A673 (cell line): ENCODE measurements around the gene TRPC4. TPM values are rescaled to one million over a fixed set of nuclear protein-coding genes. Genes with fewer than 3 reads are reported as not detected.

Experiments
- Bru-seq: library from RNA; stranded (reverse); fragments of 400-500 nt; gene quantifications from one replicate; lab custom pipeline; 2021; lab: Mats Ljungman, UMichigan
- BruChase-seq, 2 experiments: library from RNA; stranded (reverse); fragments of 400-500 nt; gene quantifications; one replicate each; lab custom pipeline; 2021; lab: Mats Ljungman, UMichigan
- BruUV-seq: library from RNA; stranded (reverse); fragments of 400-500 nt; replicated peaks from 2 replicates; lab custom pipeline; 2021; lab: Mats Ljungman, UMichigan
- CTCF ChIA-PET: fragments of 300-600 bp; sonication (Branson Sonifier 250); formaldehyde crosslinking; loops from one replicate; lab custom pipeline; 2022; ENCODE audit warnings: antibody characterized with exemption; lab: Charles Lee
- POLR2A ChIA-PET: fragments of 300-600 bp; sonication (Branson Sonifier 250); formaldehyde crosslinking; loops from one replicate; lab custom pipeline; 2022; ENCODE audit warnings: antibody characterized with exemption; ENCODE audit not compliant: low non-redundant PET; lab: Charles Lee
- DNase-seq: peaks from one replicate; pipeline ENCODE4 v3.0.0-alpha.2; 2015; ENCODE audit warnings: low spot score
- H3K27ac ChIP-seq: fragments of 200-600 bp; sonication (generic); 2 replicates; pipeline ENCODE4 v1.5.1; 2016; ENCODE audit warnings: mixed run types, low read depth, mild to moderate bottlenecking, mixed read lengths, antibody characterized with exemption, low read length; ENCODE audit not compliant: poor library complexity, severe bottlenecking
- H3K27me3 ChIP-seq: fragments of 200-600 bp; sonication (generic); replicated peaks from 2 replicates; pipeline ENCODE4 v1.6.1; 2017; ENCODE audit warnings: mixed run types, low read depth, mild to moderate bottlenecking, mixed read lengths, antibody characterized with exemption, low read length; ENCODE audit not compliant: insufficient read depth, poor library complexity
- H3K36me3 ChIP-seq: fragments of 200-600 bp; sonication (generic); 2 replicates; pipeline ENCODE4 v1.6.1; 2016; ENCODE audit warnings: mixed run types, mild to moderate bottlenecking, mixed read lengths, antibody characterized with exemption, low read length; ENCODE audit not compliant: insufficient read depth, poor library complexity, severe bottlenecking
- H3K4me1 ChIP-seq: fragments of 200-600 bp; sonication (generic); 2 replicates; pipeline ENCODE4 v1.6.1; 2017; ENCODE audit warnings: mixed run types, mild to moderate bottlenecking, mixed read lengths, antibody characterized with exemption, low read length; ENCODE audit not compliant: insufficient read depth, poor library complexity, severe bottlenecking
- H3K4me3 ChIP-seq: fragments of 200-600 bp; sonication (generic); 2 replicates; pipeline ENCODE4 v1.5.1; 2016; ENCODE audit warnings: low read depth, mixed run types, mild to moderate bottlenecking, mixed read lengths, low read length; ENCODE audit not compliant: poor library complexity, severe bottlenecking
- H3K9me3 ChIP-seq: fragments of 200-600 bp; sonication (generic); 2 replicates; pipeline ENCODE4 v1.6.1; 2016; ENCODE audit warnings: mixed run types, low read depth, mild to moderate bottlenecking, mixed read lengths, antibody characterized with exemption, low read length; ENCODE audit not compliant: poor library complexity, severe bottlenecking
- CTCF ChIP-seq: fragments of 300-800, 200-600 bp; sonication (generic); conservative IDR thresholded peaks from 2 replicates; pipeline ENCODE4 v1.5.1; 2017; ENCODE audit warnings: low read depth, mild to moderate bottlenecking, antibody characterized with exemption, low read length, moderate library complexity, mixed read lengths
- EZH2 ChIP-seq: fragments of 200-600 bp; sonication (generic); IDR thresholded peaks from 2 replicates; pipeline ENCODE4 v1.6.1; 2017; ENCODE audit warnings: borderline replicate concordance, low read depth, mild to moderate bottlenecking, mixed read lengths, antibody characterized with exemption, low read length; ENCODE audit not compliant: poor library complexity, severe bottlenecking
- intact Hi-C: fragments of 100-400 bp; cut with micrococcal nuclease; formaldehyde crosslinking; loops from one replicate; pipeline ENCODE4 v1.10.0; 2022; ENCODE audit not compliant: unreplicated experiment
- long read RNA-seq: library from polyadenylated mRNA; stranded (forward); transcript quantifications from one replicate; pipeline ENCODE4 v2.0.0, GENCODE V29; 2022
- total RNA-seq: library from RNA; stranded (reverse); gene quantifications from 2 replicates; pipeline ENCODE4 v1.2.3, GENCODE V29; 2021

Gene TRPC4
- 25.3 and 27.0 TPM in 2 replicates for total RNA-seq
- percentile 95 among the genes with signal in this experiment for Bru-seq, nascent RNA
- BruChase-seq, experiment 1, labeled RNA remaining after a 2-hour chase = percentile 82 among the genes with signal in this experiment
- percentile 70 among the genes with signal in this experiment for BruChase-seq, experiment 2, labeled RNA remaining after a 6-hour chase
- long read RNA-seq, full-length matches to known transcripts = 3 of 27 reads
- long read RNA-seq, partial matches to known transcripts = 15 of 27 reads
- long read RNA-seq, other reads (novel, unspliced or antisense) = 9 of 27 reads

- TF ChIP-seq CTCF (peak; percentile 92), EZH2 (no peak)
- peak within 1 kb of the TSS; percentile 42 for H3K27ac ChIP-seq
Observed at GRCh38 chr13:37869756-37870488, at the start of gene TRPC4. Gene TRPC4, minus strand, starts transcription at chr13:37869772. Its CDS starts 86,439 bp downstream, at chr13:37783333.

GRCh38 chr13:37918751-37919150 lies 49.2 kb upstream of the TRPC4 start:
- Histone ChIP-seq H3K27ac (peak overlapping the region; percentile 0), H3K4me3 (no peak overlapping the region), H3K36me3 (peaks cover 4% of the 10 kb centered on the region), H3K4me1 (peaks cover 19% of the 10 kb centered on the region), H3K27me3 (no peaks in the 10 kb centered on the region), H3K9me3 (peaks cover 4% of the 10 kb centered on the region)
- no peak for DNase-seq
- BruUV-seq = no TSS peak
- ChIA-PET POLR2A (no interaction called here), CTCF (no interaction called here)
- TF ChIP-seq CTCF = 0 out of 2 replicates have a peak, but pooled peaks have one; percentile 14
- TF ChIP-seq EZH2 = no peak
- intact Hi-C loops = no loop called here

More at GRCh38 chr13:37869756-37870488, at the start of gene TRPC4:
- peak; percentile 96 for DNase-seq
- H3K4me1 ChIP-seq = peaks cover 25% of the 10 kb centered on the region
- ChIA-PET CTCF (interaction anchor here (0.6 to 3.0 kb wide), 14 partner anchors 101 to 1124 kb away, joined by 3 to 17 read pairs (median 3); partner anchors contain the start of gene UFM1), POLR2A (interaction anchor here (0.7 kb wide), 2 partner anchors 229 to 235 kb away, joined by 3 read pairs; no protein-coding TSS in a partner anchor)
- peak within 1 kb of the TSS; percentile 57 for H3K4me3 ChIP-seq
- no TSS peak for BruUV-seq
- H3K9me3 ChIP-seq = no peaks in the 10 kb centered on the region
- intact Hi-C loops = loop anchor here (1.0 to 5.0 kb wide), 7 partner anchors 101 to 1047 kb away; no protein-coding TSS in a partner anchor
- H3K36me3 ChIP-seq = no peaks in the 10 kb centered on the region
- H3K27me3 ChIP-seq = peaks cover 19% of the 10 kb centered on the region

GRCh38 chr13:37918116-37918714 lies 48.6 kb upstream of the TRPC4 start:
- peak; percentile 39 for DNase-seq
- Histone ChIP-seq H3K27me3 (no peaks in the 10 kb centered on the region), H3K27ac (peak overlapping the region; percentile 0), H3K4me1 (peaks cover 19% of the 10 kb centered on the region), H3K36me3 (peaks cover 4% of the 10 kb centered on the region), H3K4me3 (no peak overlapping the region), H3K9me3 (peaks cover 4% of the 10 kb centered on the region)
- intact Hi-C loops = no loop called here
- ChIA-PET CTCF (no interaction called here), POLR2A (no interaction called here)
- BruUV-seq = no TSS peak
- no peak for TF ChIP-seq CTCF
- no peak for TF ChIP-seq EZH2
